GM19395 (cell line): Measurements from ENCODE around the gene SLC15A1.
"Not testable (repeated sequence)": the region's sequence is repeated elsewhere in the genome, so short reads cannot be mapped to it uniquely, and the experiment has no call there.

Experiments
- ATAC-seq: cut with Tn5 transposase; IDR thresholded peaks from one replicate; pipeline ENCODE4 v1.9.1; 2021; ENCODE audit warnings: mild to moderate bottlenecking, moderate library complexity; ENCODE audit not compliant: unreplicated experiment

The SLC15A1 gene

GRCh38 chr13:98754468-98754867, 2.0 kb upstream of the SLC15A1 start:
- ATAC-seq = not testable (repeated sequence)

- no peak for ATAC-seq
Measured at GRCh38 chr13:98751861-98752466, 508 bp downstream of the SLC15A1 start.

GRCh38 chr13:98751367-98751782, 1.1 kb downstream of the SLC15A1 start:
- ATAC-seq = no peak

- ATAC-seq = no peak
Measured at GRCh38 chr13:98749501-98749900, 3.0 kb downstream of the SLC15A1 start.

GRCh38 chr13:98746968-98747367, 5.5 kb downstream of the SLC15A1 start:
- no peak for ATAC-seq

GRCh38 chr13:98743377-98743776, 9.1 kb downstream of the SLC15A1 start:
- ATAC-seq = no peak

- no peak for ATAC-seq
Measured at GRCh38 chr13:98742961-98743360, 9.5 kb downstream of the SLC15A1 start.

GRCh38 chr13:98741741-98742435, 10.6 kb downstream of the SLC15A1 start:
- no peak for ATAC-seq

GRCh38 chr13:98740131-98740530, 12.3 kb downstream of the SLC15A1 start:
- ATAC-seq = no peak

- no peak for ATAC-seq
Measured at GRCh38 chr13:98738993-98739392, 13.5 kb downstream of the SLC15A1 start.

- no peak for ATAC-seq
Measured at GRCh38 chr13:98738213-98738612, 14.3 kb downstream of the SLC15A1 start.

- ATAC-seq = no peak
Measured at GRCh38 chr13:98731925-98732324, 20.5 kb downstream of the SLC15A1 start.

GRCh38 chr13:98731038-98731437, 21.4 kb downstream of the SLC15A1 start:
- no peak for ATAC-seq

GRCh38 chr13:98730441-98730840, 22.0 kb downstream of the SLC15A1 start:
- no peak for ATAC-seq

GRCh38 chr13:98729658-98730057, 22.8 kb downstream of the SLC15A1 start:
- ATAC-seq = no peak

GRCh38 chr13:98722958-98723357, 29.5 kb downstream of the SLC15A1 start:
- no peak for ATAC-seq

GRCh38 chr13:98721825-98722510, 30.5 kb downstream of the SLC15A1 start:
- ATAC-seq = no peak

GRCh38 chr13:98719527-98720250, 32.8 kb downstream of the SLC15A1 start:
- no peak for ATAC-seq

GRCh38 chr13:98717891-98718290, 34.6 kb downstream of the SLC15A1 start:
- no peak for ATAC-seq

- no peak for ATAC-seq
Measured at GRCh38 chr13:98717256-98717655, 35.2 kb downstream of the SLC15A1 start.

GRCh38 chr13:98710521-98710920, 42.0 kb downstream of the SLC15A1 start:
- no peak for ATAC-seq
